NCI-H2196 (cell line): ENCODE results near the gene LRRFIP1.
"Not testable (repeated sequence)": the region's sequence is repeated elsewhere in the genome, so short reads cannot be mapped to it uniquely, and the experiment has no call there.

Source experiments
- DNase-seq: peaks from one replicate; lab custom pipeline; 2025; ENCODE audit not compliant: unreplicated experiment; lab: John Stamatoyannopoulos, UW

Gene LRRFIP1

DNA sequence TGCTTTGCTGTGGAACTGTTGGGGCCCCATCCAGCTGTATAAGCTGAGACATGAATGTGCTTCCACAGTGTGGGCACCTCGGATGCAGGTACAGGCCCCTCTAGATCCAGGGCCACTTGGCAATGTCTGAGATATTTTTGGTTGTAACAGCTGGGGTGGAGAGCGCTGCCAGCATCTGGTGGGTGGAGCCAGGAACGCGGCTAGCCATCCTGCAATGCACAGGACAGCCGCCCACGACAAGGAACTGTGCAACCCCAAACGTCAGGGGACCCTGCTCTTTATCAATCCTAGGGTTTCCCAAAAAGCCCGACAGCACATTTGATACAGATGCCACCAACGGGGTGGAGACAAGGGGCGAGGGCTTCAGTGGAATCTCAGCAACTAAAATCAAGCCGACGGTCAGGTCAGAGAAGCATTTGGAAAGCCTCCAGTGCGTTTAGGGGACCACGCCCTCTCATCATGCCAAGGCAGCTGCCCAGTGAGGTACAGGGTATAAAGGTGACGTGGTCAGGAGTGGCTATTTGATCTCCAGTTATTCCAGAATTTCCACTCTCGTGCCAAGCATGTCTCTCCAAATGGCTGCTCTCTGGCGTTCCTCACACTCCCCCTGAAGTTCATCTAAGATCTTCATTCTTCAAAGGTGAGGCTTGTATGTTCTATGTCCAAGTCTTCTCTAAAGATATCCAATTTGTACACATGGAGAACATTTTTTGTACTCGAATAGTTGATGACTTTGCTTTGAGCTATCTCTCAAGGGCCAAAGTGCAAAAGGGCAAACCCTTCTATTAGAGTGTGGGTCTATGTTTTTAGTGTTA lies 55.7 kb downstream of the LRRFIP1 start:
- no peak for DNase-seq

DNA sequence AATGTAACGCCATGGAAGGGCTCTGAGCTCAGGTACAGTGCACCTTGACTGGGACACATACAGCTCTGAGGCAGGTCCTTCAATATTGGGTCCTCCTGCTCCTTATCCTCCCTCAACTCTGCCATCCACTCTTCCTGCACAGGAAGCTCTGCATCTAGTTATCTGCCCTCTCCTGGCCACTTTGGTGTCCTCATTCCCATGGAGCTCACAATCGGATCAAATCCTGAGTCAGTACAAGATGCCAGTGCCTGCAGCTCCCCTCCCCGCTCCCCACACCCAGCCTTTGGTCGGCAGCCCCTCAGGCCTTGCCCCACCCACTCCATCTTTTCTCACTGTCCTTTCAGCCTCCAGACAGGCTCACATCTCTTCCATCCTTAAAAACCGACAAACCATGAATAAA lies 58.0 kb downstream of the LRRFIP1 start:
- DNase-seq = no peak

DNA sequence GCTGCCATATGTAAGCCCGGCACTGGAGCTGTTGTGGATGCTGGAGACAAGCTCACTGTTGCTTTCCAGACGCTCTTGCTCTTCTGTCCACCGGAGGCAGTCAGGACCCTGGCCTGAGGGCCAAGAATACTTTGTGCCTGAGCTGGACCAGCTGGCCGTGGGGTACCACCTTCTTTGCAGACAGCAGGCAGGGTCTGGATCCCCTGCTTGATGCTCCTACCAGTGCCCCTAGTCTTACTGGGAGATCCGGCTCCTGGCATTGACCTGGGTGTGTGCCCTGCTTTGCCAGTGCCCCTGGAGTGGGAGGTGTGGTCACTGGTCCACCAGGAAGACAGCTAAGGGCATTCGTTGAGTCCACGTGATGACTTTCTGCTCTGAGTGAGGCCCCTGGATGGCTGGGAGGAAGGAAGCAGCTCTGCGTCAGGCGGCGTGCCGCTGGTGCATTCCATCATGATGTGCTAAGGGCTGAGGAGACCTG lies 59.3 kb downstream of the LRRFIP1 start:
- DNase-seq = no peak

GRCh38 chr2:237688081-237688480 lies 60.7 kb downstream of the LRRFIP1 start:
- no peak for DNase-seq

- DNase-seq = not testable (repeated sequence)
Observed at GRCh38 chr2:237688541-237688940, 61.2 kb downstream of the LRRFIP1 start.

- DNase-seq = no peak
Observed at GRCh38 chr2:237689336-237690131, 62.1 kb downstream of the LRRFIP1 start.

DNA sequence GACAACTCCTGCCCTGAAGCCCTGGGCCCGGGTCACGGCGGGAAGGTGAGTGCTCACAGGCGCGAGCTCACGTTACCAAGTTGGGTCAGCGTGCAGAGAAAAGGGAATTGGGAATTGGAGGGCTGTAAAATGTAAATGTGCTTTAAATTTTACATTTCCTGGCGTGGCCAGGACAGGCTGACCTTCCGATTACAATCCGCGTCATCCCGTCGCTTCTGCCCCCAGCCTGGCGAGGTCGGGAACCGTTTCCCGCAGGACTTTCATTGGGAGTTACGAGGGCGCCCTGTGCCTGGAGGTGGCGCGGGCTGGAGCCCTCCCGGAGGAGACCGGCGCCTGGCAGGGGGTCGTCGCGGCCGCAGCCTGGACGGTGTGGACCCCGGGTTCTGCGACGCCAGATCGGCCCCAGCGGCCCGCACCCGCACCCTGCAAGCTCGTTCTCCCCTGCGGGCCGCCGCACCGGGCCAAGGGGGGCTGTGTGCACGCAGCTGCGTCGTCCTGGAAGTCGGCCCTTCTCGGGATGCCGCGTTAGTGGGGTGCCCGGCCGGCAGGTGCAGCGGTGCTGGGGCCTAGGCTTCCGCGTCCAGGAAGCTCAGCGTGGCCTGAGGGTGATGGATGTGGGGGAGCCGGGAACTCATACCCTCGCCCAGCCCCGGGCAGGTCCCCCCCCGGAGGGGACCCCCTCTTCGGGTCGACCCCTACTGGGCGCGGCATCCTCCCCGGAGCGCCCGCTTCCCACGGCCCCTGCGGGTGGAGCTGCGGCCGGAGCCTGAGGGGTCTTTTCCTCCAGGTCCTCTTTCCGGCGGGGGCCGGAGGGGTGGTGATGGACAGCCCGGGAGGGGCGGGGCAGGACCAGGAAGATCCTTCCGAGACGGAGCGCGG lies 63.9 kb downstream of the LRRFIP1 start:
- DNase-seq = no peak

DNA sequence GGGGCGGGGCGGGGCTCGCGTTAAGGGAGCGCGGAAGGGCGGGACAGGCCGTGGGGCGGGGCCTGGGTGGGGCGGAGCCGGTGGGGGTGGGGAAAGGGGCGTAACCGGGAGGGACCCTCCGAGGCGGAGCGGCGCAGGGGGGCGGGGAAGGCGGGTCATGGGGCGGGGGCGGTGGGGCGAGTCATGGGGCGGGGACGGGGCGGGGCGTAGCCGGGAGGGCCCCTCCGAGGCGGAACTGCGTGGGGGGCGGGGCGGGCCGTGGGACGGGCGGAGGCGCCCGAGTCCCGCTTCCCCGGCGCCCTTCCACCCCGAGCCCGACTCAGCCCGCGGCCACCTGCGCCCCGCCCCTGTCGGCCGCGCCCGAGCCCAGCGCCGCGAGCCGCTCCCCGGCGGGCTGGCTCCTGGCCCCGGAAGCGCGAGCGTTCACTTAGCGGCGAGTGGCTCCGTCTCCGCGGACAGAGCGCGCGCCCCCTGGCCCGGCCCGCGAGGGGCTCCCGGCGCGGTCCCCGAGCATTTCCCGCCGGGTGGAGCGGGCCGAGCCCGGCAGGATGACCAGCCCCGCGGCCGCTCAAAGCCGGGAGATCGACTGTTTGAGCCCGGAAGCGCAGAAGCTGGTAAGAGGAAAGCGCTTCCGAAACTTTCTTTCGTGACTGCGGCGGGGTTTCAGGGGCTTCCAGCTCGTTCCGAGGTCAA lies 64.7 kb downstream of the LRRFIP1 start:
- DNase-seq = peak; percentile 97

GRCh38 chr2:237692601-237693290 lies 65.4 kb downstream of the LRRFIP1 start:
- DNase-seq = no peak

DNA sequence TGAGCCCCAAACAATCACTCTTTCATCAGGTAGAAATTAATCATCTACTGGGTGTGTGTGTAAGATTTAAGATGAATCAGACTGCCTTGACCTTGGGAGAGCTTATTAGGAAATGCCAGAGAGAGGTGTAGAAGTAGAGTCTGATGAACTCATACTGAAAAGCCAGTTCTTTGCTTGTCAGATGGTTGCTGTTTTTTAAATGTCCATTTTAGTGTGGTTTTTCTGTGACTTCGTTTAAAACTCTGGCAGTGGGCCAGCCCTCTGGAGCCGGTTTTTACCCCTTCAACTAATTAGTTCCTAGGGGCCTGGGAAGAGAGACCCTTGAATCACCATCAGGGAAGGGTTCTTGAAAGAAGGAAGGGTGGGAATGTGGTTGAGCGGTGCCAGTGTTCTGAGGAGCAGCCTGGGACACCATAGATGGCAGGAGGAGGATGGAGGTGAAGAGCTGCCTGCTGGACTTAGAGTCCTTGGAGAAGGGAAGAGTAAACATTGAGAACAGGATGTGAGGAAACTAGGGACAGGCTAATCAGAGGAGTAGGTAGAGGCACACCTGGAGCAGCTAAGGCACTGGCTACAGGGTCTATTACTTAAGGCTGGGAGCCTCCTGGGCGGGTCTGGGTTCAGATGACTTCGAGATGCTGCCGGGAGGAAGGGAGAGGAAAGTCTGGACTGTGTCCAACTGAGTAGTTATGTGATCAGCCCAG lies 66.1 kb downstream of the LRRFIP1 start:
- DNase-seq = no peak

DNA sequence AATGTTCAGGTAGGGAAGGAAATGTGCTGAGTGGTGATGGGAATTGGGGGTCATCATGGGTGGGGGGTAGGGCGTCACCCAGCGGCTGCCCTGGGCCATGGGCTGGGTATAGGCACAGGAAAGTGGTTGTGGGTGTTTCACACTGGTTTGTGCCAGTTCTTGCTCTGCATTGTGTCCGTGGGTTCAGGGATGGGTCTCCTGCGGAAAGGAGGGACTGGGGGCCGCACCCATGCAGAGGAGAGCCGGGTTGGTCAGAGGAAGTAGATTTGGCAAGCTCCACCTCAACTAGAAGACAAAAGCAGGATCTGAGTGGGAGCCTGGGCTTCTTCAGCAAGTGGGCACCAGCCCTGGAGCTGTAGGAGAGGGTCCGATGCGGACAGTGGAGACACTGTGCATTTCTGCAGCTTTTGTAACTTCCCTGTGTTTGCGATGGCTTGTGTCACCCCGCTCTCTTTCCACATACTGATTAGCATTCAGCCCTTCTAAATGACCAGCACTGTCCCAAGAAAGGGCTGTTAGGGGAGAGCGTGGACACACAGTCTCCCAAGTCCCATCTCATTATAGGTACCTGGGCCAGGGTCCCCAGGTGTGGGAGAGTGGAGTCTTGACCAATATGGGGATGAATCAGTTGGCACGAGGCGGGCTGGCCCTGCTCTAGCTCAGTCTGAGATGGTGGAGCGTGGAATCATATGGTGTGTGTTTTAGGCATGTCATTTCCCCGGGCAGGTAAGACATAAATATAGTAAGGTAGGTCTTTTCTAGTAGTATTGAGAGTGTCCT lies 67.2 kb downstream of the LRRFIP1 start:
- DNase-seq = no peak

DNA sequence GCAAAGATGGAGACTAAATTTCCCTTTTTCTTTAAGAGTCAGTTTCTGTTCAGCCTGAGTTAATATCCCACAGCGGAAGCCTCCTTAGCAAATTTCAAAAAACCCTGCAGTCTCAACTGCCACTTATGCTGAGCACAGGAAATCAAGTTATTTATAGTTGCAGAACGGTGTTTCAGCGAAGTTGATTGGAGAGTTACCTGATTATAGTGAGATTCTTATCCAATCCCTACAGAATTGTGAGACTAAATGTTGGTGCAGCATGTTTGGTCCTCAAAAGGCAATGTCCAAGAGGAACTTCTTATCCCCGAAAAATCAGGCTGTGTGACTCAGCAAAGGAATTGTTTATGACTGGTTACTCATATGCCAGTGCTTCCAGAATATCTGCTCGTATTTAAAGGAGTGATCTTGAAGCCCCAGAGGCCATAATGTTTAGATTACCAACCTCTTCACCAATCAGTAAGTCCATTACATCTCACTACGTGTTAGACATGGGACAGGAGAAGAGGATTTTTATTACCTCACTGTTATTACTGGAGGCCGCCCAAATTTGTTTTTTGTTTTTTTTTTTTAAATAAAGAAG lies 67.9 kb downstream of the LRRFIP1 start:
- no peak for DNase-seq

DNA sequence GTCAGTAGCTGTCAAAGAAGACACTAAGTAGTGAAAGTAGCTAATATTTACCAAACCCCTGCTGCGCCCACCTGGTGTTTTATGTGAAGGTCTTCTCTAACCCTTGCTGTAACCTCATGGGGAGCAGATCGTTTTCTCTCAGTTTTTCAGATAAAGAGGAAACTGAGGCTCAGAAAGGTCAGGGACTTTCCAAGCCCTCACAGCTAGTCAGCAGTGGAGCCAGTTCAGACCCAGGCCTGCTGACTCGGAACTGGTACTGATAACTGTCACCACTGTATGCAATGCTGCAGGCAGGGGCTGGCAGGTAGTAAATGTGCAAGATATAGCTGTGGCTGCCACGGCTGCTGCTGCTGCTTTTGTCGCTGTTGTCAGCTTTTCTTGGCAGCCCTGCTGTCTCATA lies 69.1 kb downstream of the LRRFIP1 start:
- no peak for DNase-seq

- DNase-seq = no peak
Observed at GRCh38 chr2:237697586-237698357, 70.4 kb downstream of the LRRFIP1 start.

- no peak for DNase-seq
Observed at GRCh38 chr2:237698358-237698694, 70.9 kb downstream of the LRRFIP1 start.

GRCh38 chr2:237699870-237700511 lies 72.6 kb downstream of the LRRFIP1 start:
- no peak for DNase-seq

DNA sequence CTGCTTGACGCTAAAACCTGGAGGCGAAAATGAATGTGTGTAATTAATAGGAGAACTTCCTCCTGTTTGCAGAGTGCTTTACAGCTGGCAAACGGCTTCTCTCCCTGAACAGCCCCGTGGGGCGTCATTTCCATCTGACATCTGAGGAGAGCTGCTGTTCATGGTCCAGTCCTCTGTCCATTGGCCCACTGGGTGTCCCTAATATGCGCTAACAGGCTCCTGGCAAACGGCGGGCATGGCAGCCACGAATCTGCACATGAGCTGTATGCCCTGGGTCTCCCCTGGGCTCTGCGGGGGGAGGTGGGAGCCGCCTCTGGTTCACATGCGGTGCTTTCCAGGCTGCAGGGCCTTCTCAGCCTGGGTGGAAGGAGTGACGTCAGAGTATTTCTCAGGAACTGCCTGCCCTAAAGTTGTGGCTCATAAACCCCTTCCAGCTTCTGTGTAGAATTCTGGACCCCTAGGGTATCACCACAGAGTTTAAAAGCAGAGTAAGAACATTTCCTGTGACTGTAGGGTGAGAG lies 73.2 kb downstream of the LRRFIP1 start:
- DNase-seq = peak; percentile 58
